GM18499 (cell line): ENCODE results near the gene ZEB1.
"Not testable (repeated sequence)": the region's sequence is repeated elsewhere in the genome, so short reads cannot be mapped to it uniquely, and the experiment has no call there.

Experiments
- ATAC-seq: cut with Tn5 transposase; IDR thresholded peaks from one replicate; pipeline ENCODE4 v1.9.1; 2021; ENCODE audit warnings: moderate number of reproducible peaks; ENCODE audit not compliant: insufficient read depth, unreplicated experiment

The ZEB1 gene

GRCh38 chr10:31413325-31413724 lies 94.3 kb downstream of the ZEB1 start:
- no peak for ATAC-seq

- no peak for ATAC-seq
These were observed 99.5 kb downstream of the ZEB1 start for GRCh38 chr10:31418481-31418880.

GRCh38 chr10:31419394-31420063 lies 100.5 kb downstream of the ZEB1 start:
- no peak for ATAC-seq

GRCh38 chr10:31421322-31421721 lies 102.3 kb downstream of the ZEB1 start:
- no peak for ATAC-seq

GRCh38 chr10:31422634-31423033 lies 103.6 kb downstream of the ZEB1 start:
- ATAC-seq = no peak

- ATAC-seq = no peak
These were observed 105.5 kb downstream of the ZEB1 start for GRCh38 chr10:31424473-31424872.

- no peak for ATAC-seq
These were observed 107.4 kb downstream of the ZEB1 start for GRCh38 chr10:31426401-31426800.

GRCh38 chr10:31427334-31427733 lies 108.3 kb downstream of the ZEB1 start:
- ATAC-seq = not testable (repeated sequence)

- not testable (repeated sequence) for ATAC-seq
These were observed 109.5 kb downstream of the ZEB1 start for GRCh38 chr10:31428499-31428898.

GRCh38 chr10:31431021-31431420 lies 112.0 kb downstream of the ZEB1 start:
- no peak for ATAC-seq

GRCh38 chr10:31437959-31438358 lies 118.9 kb downstream of the ZEB1 start:
- ATAC-seq = no peak

GRCh38 chr10:31451766-31452165 lies 132.8 kb downstream of the ZEB1 start:
- ATAC-seq = no peak

- no peak for ATAC-seq
These were observed 137.5 kb downstream of the ZEB1 start for GRCh38 chr10:31456468-31456867.

- ATAC-seq = no peak
These were observed 138.8 kb downstream of the ZEB1 start for GRCh38 chr10:31457858-31458257.

- no peak for ATAC-seq
These were observed 140.0 kb downstream of the ZEB1 start for GRCh38 chr10:31458974-31459373.

GRCh38 chr10:31460242-31460641 lies 141.2 kb downstream of the ZEB1 start:
- no peak for ATAC-seq

- no peak for ATAC-seq
These were observed 145.5 kb downstream of the ZEB1 start for GRCh38 chr10:31464552-31464951.

- no peak for ATAC-seq
These were observed 147.3 kb downstream of the ZEB1 start for GRCh38 chr10:31466313-31466712.

GRCh38 chr10:31467791-31468535 lies 148.9 kb downstream of the ZEB1 start:
- no peak for ATAC-seq

GRCh38 chr10:31468536-31468859 lies 149.5 kb downstream of the ZEB1 start:
- no peak for ATAC-seq

GRCh38 chr10:31475519-31475918 lies 156.5 kb downstream of the ZEB1 start:
- ATAC-seq = no peak

- ATAC-seq = no peak
These were observed 157.1 kb downstream of the ZEB1 start for GRCh38 chr10:31476088-31476487.
